Stimulated activated CD8-positive, alpha-beta memory T cell treated with anti-CD3 and anti-CD28 coated beads, Interleukin-4, amount 100 ng/mL, for 1 hour (primary cell): ENCODE results near the gene CTBS.

ENCODE experiments used
- DNase-seq, 2 donors: peaks; one replicate each; pipeline ENCODE4 v3.0.0-alpha.2; 2020; ENCODE audit warnings: low read depth in 2 of 2, low spot score in 1 of 2

CTBS gene

GRCh38 chr1:84506729-84507453, 67.3 kb downstream of the CTBS start:
- DNase-seq, result no peak

- peak; percentile 96 to 98 for DNase-seq
These were observed 68.1 kb downstream of the CTBS start, which contains the start of the genes GNG5 and SPATA1 for GRCh38 chr1:84506002-84506728. Gene GNG5 (minus strand): TSS chr1:84506581. CDS start chr1:84506091, 490 bp downstream. Gene SPATA1 (plus strand): TSS chr1:84506386. CDS start chr1:84516360, 9,974 bp downstream.

GRCh38 chr1:84505493-84506001, 68.7 kb downstream of the CTBS start:
- DNase-seq, result no peak

GRCh38 chr1:84504580-84505492, 69.4 kb downstream of the CTBS start:
- no peak for DNase-seq

- DNase-seq, result no peak
These were observed 71.3 kb downstream of the CTBS start for GRCh38 chr1:84502927-84503326.
